Measurements from ENCODE around the gene SNX24.

Gene SNX24

GRCh38 chr5:122919969-122920368, 74.6 kb downstream of the SNX24 start:
- DNase-seq (ENCODE audit: low read depth in 3 of 3), result no peak

GRCh38 chr5:122921826-122922225, 76.4 kb downstream of the SNX24 start:
- DNase-seq (ENCODE audit: low read depth in 3 of 3), result no peak

- DNase-seq (ENCODE audit: low read depth in 3 of 3), result no peak
Measured at GRCh38 chr5:122924203-122924602, 78.8 kb downstream of the SNX24 start.

GRCh38 chr5:122924719-122925395, 79.4 kb downstream of the SNX24 start:
- DNase-seq (ENCODE audit: low read depth in 3 of 3), result no peak

GRCh38 chr5:122929001-122929400, 83.6 kb downstream of the SNX24 start:
- no peak for DNase-seq (ENCODE audit: low read depth in 3 of 3)

GRCh38 chr5:122929980-122930379, 84.6 kb downstream of the SNX24 start:
- DNase-seq (ENCODE audit: low read depth in 3 of 3), result no peak

- no peak for DNase-seq (ENCODE audit: low read depth in 3 of 3)
Measured at GRCh38 chr5:122933956-122934355, 88.5 kb downstream of the SNX24 start.

GRCh38 chr5:122936088-122936487, 90.7 kb downstream of the SNX24 start:
- no peak for DNase-seq (ENCODE audit: low read depth in 3 of 3)

GRCh38 chr5:122937914-122938313, 92.5 kb downstream of the SNX24 start:
- DNase-seq (ENCODE audit: low read depth in 3 of 3), result no peak

GRCh38 chr5:122940890-122941289, 95.5 kb downstream of the SNX24 start:
- DNase-seq (ENCODE audit: low read depth in 3 of 3), result no peak

GRCh38 chr5:122941737-122942136, 96.3 kb downstream of the SNX24 start:
- DNase-seq (ENCODE audit: low read depth in 3 of 3), result no peak

- no peak for DNase-seq (ENCODE audit: low read depth in 3 of 3)
Measured at GRCh38 chr5:122942164-122942914, 96.9 kb downstream of the SNX24 start.

- DNase-seq (ENCODE audit: low read depth in 3 of 3), result no peak
Measured at GRCh38 chr5:122943050-122943698, 97.8 kb downstream of the SNX24 start.

- DNase-seq (ENCODE audit: low read depth in 3 of 3), result no peak
Measured at GRCh38 chr5:122944051-122944450, 98.6 kb downstream of the SNX24 start.

GRCh38 chr5:122947372-122947771, 102.0 kb downstream of the SNX24 start:
- no peak for DNase-seq (ENCODE audit: low read depth in 3 of 3)

- no peak for DNase-seq (ENCODE audit: low read depth in 3 of 3)
Measured at GRCh38 chr5:122947772-122948171, 102.4 kb downstream of the SNX24 start.

GRCh38 chr5:122948319-122948718, 102.9 kb downstream of the SNX24 start:
- DNase-seq (ENCODE audit: low read depth in 3 of 3), result no peak

- no peak for DNase-seq (ENCODE audit: low read depth in 3 of 3)
Measured at GRCh38 chr5:122951658-122952057, 106.2 kb downstream of the SNX24 start.

GRCh38 chr5:122954719-122955118, 109.3 kb downstream of the SNX24 start:
- no peak for DNase-seq (ENCODE audit: low read depth in 3 of 3)

GRCh38 chr5:122957457-122957856, 112.0 kb downstream of the SNX24 start:
- no peak for DNase-seq (ENCODE audit: low read depth in 3 of 3)

GRCh38 chr5:122959740-122960445, 114.5 kb downstream of the SNX24 start:
- DNase-seq (ENCODE audit: low read depth in 3 of 3), result no peak

GRCh38 chr5:122963305-122963704, 117.9 kb downstream of the SNX24 start:
- DNase-seq (ENCODE audit: low read depth in 3 of 3), result no peak

All from stimulated activated CD4-positive, alpha-beta T cell treated with anti-CD3 and anti-CD28 coated beads, TNF-alpha, amount 100 ng/mL, for 48 hours (primary cell).